ENCODE measurements around the gene NACC1.

Gene NACC1

GRCh38 chr19:13149628-13150186 is 31.6 kb downstream of the NACC1 start:
- DNase-seq: peak; percentile 69

- DNase-seq: peak; percentile 95
Observed at GRCh38 chr19:13150187-13150930, 32.3 kb downstream of the NACC1 start, which contains the start of the genes IER2 and STX10. TSS of gene IER2 (plus strand) at chr19:13150411. CDS start at chr19:13153187, 2,776 bp downstream. TSS of gene STX10 (minus strand) at chr19:13150375. CDS start at chr19:13150173, 202 bp downstream.

GRCh38 chr19:13150931-13151604 is 33.0 kb downstream of the NACC1 start:
- DNase-seq: peak; percentile 49

GRCh38 chr19:13151605-13152355 is 33.7 kb downstream of the NACC1 start:
- DNase-seq: peak; percentile 98

GRCh38 chr19:13152356-13152973 is 34.4 kb downstream of the NACC1 start:
- no peak for DNase-seq

GRCh38 chr19:13152974-13153568 is 35.0 kb downstream of the NACC1 start:
- DNase-seq: peak; percentile 96

GRCh38 chr19:13153569-13154240 is 35.6 kb downstream of the NACC1 start:
- DNase-seq: peak; percentile 73

- peak; percentile 62 for DNase-seq
Observed at GRCh38 chr19:13154241-13154778, 36.2 kb downstream of the NACC1 start.

- DNase-seq: peak; percentile 78
Observed at GRCh38 chr19:13154911-13155471, 36.9 kb downstream of the NACC1 start.

GRCh38 chr19:13155472-13156359 is 37.7 kb downstream of the NACC1 start:
- peak; percentile 64 for DNase-seq

- no peak for DNase-seq
Observed at GRCh38 chr19:13159713-13160112, 41.6 kb downstream of the NACC1 start.

- no peak for DNase-seq
Observed at GRCh38 chr19:13160557-13160956, 42.5 kb downstream of the NACC1 start.

- peak; percentile 94 for DNase-seq
Observed at GRCh38 chr19:13162724-13163608, 44.9 kb downstream of the NACC1 start.

GRCh38 chr19:13163609-13164342 is 45.7 kb downstream of the NACC1 start:
- DNase-seq: peak; percentile 37

GRCh38 chr19:13164343-13165161 is 46.5 kb downstream of the NACC1 start:
- peak; percentile 16 for DNase-seq

GRCh38 chr19:13165162-13165997 is 47.3 kb downstream of the NACC1 start:
- DNase-seq: peak; percentile 6
